ENCODE data around the gene PCK2.

PCK2 gene

DNA sequence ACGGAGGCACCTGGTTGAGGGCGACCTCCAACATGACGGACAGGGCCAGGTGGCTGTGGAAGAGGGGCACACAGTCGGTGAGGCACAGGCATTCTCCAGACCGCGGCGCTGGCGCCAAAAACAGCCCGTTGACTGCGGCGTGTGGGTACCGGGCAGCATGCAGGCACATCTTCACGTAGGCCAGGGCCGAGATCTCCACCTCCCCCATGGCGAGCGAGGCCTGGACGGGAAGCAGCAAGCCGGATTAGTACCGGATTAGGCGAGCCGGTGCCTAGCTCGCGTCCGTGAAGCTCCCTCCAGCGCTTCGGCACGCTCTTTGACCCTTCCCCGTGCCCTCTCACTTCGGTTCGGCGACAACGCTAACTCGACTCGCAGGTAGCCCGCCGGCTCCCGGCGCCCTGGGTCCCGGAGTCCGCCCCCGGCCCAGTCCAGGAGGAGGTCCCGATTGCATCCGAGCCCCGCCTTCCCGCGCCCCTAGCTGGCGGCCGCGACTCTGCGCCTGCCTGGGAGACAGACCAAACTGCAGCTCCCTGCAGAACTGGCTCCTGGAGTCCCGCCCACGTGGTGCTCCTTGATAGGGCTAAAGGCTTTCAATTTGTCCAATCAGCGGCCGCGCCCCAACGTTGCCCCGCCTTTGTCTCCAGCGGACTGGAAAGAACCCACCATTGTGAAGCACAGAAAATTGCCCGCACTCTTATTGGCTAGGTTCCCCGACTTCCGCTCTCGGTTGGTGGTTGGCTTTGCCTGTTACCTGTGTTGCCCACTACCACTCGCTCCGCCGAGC, 47.2 kb downstream of the PCK2 start, which contains the start of gene EMC9:
Gene EMC9, minus strand, starts transcription at position 495 of the 784 bp plus-strand sequence. Its CDS starts 287 bp downstream, at position 208.
- peak; percentile 99 for DNase-seq

DNA sequence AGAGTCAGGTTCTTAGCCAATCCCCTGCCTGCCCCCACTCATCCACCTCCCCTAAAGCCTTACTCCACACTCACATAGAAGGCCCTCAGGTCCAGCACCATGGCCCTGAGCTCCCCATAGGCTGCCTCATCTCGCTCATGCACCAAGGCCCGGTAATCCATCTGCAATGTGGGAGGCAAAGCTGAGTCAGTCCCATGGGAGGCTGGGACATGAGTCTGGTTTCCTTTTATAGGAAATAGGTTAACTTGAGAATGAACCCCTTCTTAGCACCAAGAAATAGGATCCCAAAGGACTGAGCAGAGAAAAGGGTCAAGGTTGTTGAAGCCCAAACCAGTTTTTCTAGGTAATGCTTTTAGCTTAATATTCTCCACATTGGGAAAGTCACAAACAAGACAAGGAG, 49.4 kb downstream of the PCK2 start:
- DNase-seq: no peak

DNA sequence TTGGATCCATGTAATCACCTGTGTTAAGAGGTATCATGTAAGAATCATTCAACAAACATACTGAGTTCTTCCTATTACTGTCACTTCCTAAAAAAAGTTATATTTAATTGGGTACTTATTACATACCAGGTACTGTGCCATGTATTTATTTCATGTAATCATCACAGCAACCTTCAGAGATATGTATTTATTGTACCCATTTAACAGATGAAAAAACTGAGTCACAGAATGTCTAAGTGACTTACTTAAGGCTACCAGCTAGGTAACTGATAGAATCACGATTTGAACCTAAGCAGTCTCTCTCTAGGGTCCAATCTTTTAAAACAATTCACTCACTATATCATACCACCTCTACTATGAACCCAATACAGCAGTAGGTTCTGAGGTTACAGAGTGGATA, 50.3 kb downstream of the PCK2 start:
- DNase-seq: no peak

DNA sequence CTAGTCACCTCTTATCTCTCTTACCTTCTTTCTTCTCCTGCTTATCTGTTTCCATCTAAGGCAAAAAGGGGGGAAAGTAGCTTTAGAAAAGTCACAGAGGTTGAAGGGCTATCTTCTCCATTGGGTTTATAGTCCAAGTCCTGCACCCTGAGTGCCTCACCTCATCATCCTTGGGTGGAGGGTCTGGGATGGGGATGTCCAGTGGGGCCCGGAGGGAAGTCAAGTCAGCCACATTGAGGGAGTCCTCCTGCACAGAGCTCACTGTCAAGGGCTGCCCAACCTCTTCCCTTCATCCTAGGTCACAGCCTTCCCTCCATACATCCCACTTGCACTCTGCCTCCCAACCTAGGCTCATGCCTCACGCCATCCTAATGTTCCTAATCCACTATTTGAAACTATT, 51.1 kb downstream of the PCK2 start:
- no peak for DNase-seq

DNA sequence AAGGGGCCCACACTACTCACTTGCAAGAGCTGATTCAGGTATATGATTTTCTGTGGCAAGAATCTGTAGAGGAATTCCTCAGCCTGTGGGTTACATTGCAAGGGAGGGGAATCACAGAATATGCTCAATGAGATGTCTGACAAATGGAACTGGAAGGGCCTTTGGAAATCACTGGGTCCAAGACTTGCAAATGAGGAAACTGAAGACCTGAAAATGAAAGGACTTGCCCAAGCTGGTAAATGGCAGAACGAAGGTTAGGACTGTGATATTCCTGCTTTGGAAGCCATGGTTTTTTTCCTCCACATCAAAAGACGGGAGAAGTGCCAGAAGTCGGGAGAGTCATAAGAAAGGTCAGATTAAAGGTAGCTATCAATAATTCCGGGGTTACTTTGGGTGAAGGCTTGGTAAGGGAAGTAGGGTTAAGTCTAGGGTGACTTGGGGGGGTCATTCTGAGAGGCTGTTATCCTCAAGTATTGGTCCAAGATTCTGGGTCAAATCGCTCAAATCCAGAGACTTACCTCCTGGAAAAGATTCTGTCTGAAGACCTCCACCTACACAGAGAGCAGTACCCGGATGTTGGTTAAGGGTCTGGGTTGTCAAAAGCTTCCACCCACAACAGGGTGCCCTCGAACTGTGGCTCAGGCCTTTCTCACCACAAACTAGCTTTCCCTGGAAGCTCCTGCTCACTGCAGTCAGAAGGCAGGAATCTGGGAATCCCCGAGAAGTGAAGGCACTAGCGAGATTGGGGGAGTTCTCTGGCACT, 51.8 kb downstream of the PCK2 start:
- DNase-seq: no peak

DNA sequence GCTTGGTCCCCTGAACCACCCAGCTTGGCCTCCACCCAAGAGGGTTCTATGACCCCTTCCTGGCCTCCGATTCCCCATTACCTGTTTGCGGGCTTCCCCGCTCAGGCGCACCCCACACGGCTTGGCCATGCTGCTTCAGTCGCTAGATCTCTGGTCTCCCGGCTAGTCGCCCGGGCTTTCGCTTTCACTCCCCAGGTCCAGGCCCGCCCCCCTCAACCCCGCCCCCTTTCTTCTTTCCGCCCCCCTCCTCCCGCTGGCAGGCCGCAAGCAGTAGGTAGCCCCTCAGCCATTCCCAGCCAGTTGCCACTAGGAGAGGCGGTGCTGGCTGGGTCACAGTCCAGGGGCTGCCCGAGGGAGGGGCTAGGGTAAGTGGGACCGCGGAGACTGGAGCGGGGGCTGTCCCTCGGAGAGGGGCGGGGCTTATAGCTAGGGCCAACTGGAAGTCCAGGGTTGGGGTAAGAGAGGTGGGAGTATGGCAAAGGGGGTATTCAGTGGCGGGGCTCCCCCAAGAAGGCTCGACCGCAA, 52.4 kb downstream of the PCK2 start, which contains the start of gene PSME2:
Gene PSME2, minus strand, starts transcription at position 158 of the 525 bp plus-strand sequence. Its CDS starts 29 bp downstream, at position 129.
- DNase-seq: peak; percentile 75

DNA sequence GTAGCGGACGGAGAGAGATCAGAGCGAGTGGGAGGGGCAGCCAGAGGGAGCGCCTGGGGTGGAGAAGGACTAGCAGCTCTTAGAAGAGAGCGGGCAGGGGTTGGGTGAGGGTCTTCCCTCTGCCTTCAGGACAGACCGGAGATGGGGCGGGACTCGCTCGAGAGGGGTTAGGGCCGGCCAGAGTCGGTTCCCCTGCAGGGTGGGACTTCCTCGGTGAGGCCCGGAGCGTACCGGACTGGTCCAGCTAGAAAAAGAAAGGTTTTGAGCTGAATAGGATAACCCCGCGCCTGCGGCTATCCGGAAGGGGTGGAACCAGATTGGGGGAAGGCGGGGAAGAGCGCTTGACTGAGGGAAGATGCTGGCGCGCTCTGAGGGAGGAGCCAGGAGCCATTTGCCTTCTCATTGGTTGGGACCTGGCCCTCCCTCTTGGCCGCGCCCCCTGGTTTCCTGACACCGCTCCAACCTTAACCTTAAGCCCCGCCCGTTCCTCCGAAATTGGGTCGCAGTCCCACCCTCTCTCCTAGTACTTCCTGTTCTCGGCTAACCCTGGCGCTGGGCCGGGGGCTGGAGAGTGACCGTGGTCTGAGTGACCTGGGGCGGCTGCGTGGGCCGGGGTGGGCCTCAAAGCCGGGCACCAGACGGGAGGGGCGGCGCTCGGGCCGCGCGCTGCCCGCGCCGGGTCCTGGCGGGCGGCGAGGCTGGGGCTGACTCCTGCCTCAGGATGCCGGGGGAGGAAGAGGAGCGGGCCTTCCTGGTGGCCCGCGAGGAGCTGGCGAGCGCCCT, 53.1 kb downstream of the PCK2 start, which contains the start of gene RNF31:
Gene RNF31, plus strand, starts transcription at position 521 of the 783 bp plus-strand sequence. Its CDS starts 201 bp downstream, at position 722.
- DNase-seq: peak; percentile 97

DNA sequence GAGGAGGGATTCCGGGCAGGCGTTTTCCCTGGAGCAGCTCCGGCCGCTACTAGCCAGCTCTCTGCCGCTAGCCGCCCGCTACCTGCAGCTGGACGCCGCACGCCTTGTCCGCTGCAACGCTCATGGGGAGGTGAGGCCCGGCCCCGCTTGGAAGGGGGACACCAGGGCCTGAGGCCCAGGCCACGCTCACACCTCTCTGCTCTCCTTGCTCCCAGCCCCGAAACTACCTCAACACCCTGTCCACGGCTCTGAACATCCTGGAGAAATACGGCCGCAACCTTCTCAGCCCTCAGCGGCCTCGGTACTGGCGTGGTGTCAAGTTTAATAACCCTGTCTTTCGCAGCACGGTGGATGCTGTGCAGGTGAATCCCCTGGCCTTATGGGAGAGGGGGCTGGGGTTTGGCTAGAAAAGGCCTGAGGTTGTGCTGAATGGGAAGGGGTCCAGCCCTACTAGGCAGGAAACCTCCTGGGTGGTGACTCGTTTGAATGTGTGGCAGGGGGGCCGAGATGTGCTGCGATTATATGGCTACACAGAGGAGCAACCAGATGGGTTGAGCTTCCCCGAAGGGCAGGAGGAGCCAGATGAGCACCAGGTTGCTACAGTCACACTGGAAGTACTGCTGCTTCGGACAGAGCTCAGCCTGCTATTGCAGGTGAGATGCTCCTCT, 53.8 kb downstream of the PCK2 start:
- no peak for DNase-seq

DNA sequence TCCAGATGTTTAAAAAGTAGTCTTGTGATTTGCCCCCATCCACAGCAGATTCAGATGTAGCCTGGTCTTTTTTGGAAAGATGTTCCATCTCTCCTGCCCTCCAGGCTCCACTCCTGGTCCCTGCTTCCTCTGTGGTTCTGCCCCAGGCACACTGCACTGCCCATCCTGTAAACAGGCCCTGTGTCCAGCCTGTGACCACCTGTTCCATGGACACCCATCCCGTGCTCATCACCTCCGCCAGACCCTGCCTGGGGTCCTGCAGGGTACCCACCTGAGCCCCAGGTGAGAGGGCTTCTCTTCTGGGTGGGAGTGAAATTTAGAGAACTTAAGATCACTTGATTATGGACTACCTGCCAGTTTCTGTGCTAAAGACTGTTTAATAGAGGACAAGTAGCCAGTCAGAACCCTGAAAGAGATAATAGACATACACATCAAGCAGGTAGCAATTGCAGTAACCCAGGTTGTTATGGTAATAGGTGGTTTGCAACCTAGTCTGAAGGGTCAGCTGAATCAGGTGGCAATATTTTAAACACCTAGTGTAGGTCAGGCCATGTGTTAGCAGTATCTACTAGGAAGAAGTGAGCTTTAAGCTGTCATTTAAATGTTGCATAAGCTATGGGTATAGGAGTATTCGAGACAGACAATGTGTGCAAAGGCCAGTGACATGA, 55.3 kb downstream of the PCK2 start:
- DNase-seq: no peak

DNA sequence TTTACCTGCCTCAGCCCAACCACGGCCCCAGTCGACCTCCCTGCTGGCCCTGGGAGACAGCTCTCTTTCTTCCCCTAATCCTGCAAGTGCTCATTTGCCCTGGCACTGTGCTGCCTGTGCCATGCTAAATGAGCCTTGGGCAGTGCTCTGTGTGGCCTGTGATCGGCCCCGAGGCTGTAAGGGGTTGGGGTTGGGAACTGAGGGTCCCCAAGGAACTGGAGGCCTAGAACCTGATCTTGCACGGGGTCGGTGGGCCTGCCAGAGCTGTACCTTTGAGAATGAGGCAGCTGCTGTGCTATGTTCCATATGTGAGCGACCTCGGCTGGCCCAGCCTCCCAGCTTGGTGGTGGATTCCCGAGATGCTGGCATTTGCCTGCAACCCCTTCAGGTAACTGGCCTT, 56.0 kb downstream of the PCK2 start:
- DNase-seq: no peak

DNA sequence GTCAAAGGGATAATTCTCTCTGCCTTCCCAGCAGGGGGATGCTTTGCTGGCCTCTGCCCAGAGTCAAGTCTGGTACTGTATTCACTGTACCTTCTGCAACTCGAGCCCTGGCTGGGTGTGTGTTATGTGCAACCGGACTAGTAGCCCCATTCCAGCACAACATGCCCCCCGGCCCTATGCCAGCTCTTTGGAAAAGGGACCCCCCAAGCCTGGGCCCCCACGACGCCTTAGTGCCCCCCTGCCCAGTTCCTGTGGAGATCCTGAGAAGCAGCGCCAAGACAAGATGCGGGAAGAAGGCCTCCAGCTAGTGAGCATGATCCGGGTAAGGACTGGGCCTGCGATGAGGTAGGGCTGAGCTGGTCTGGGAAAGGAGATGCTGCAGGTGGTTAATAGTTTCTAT, 56.5 kb downstream of the PCK2 start:
- DNase-seq: no peak

DNA sequence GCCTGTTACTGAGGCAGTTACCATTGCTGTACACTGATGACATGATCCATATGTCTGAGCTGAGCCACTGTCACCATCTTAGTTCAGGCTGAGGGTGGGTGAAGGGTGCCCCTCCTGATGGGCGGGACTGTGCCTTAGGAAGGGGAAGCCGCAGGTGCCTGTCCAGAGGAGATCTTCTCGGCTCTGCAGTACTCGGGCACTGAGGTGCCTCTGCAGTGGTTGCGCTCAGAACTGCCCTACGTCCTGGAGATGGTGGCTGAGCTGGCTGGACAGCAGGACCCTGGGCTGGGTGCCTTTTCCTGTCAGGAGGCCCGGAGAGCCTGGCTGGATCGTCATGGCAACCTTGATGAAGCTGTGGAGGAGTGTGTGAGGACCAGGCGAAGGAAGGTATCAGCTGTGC, 56.9 kb downstream of the PCK2 start:
- DNase-seq: no peak

DNA sequence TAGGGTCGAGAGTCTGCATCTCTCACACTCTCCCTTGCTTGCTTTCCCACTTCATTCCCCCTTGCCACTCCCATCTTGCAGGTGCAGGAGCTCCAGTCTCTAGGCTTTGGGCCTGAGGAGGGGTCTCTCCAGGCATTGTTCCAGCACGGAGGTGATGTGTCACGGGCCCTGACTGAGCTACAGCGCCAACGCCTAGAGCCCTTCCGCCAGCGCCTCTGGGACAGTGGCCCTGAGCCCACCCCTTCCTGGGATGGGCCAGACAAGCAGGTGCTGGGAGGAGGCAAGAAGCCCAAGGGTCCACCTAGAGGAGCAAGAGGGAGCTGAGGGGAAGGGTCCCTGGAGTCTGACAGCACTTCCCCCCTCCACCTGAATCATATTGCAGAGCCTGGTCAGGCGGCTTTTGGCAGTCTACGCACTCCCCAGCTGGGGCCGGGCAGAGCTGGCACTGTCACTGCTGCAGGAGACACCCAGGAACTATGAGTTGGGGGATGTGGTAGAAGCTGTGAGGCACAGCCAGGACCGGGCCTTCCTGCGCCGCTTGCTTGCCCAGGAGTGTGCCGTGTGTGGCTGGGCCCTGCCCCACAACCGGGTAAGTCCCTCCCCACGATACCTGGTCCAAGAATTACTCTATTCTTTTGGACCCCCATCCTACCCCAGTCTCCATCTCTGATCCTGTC, 57.4 kb downstream of the PCK2 start:
- DNase-seq: no peak

Data from activated CD8-positive, alpha-beta memory T cell treated with anti-CD3 and anti-CD28 coated beads, Interleukin-2, amount 50 U/mL, for 4 hours (primary cell).